Measurements from ENCODE around the gene COL18A1.

The COL18A1 gene

GRCh38 chr21:45537746-45538291 is 132.9 kb downstream of the COL18A1 start:
- DNase-seq, result peak; percentile 34

GRCh38 chr21:45538381-45539045 is 133.5 kb downstream of the COL18A1 start:
- DNase-seq, result peak; percentile 37

- DNase-seq, result peak; percentile 33
Measured at GRCh38 chr21:45539046-45539795, 134.3 kb downstream of the COL18A1 start.

GRCh38 chr21:45539796-45540600 is 135.0 kb downstream of the COL18A1 start:
- peak; percentile 35 for DNase-seq

- DNase-seq, result peak; percentile 40
Measured at GRCh38 chr21:45540601-45540970, 135.6 kb downstream of the COL18A1 start.

- DNase-seq, result peak; percentile 80
Measured at GRCh38 chr21:45541221-45542039, 136.5 kb downstream of the COL18A1 start.

GRCh38 chr21:45542242-45542666 is 137.3 kb downstream of the COL18A1 start, which contains the start of gene SLC19A1:
Gene SLC19A1 (minus strand): TSS chr21:45542440. CDS start chr21:45537959, 4,481 bp downstream.
- DNase-seq, result peak; percentile 83

GRCh38 chr21:45542667-45543370 is 137.9 kb downstream of the COL18A1 start:
- DNase-seq, result no peak

- peak; percentile 44 for DNase-seq
Measured at GRCh38 chr21:45543371-45543709, 138.4 kb downstream of the COL18A1 start.

- peak; percentile 44 for DNase-seq
Measured at GRCh38 chr21:45543710-45544448, 138.9 kb downstream of the COL18A1 start.

- peak; percentile 37 for DNase-seq
Measured at GRCh38 chr21:45544449-45545235, 139.7 kb downstream of the COL18A1 start.

GRCh38 chr21:45545236-45545570 is 140.2 kb downstream of the COL18A1 start:
- DNase-seq, result no peak

GRCh38 chr21:45545691-45546531 is 140.9 kb downstream of the COL18A1 start:
- DNase-seq, result peak; percentile 38

GRCh38 chr21:45546636-45547544 is 141.9 kb downstream of the COL18A1 start:
- no peak for DNase-seq

GRCh38 chr21:45547545-45547900 is 142.6 kb downstream of the COL18A1 start:
- peak; percentile 20 for DNase-seq

- no peak for DNase-seq
Measured at GRCh38 chr21:45548711-45549491, 143.9 kb downstream of the COL18A1 start.

All from right forelimb (tissue), 1 donor.